Calu3 (cell line): ENCODE results near the gene APBA2. TPM values are rescaled to one million over a fixed set of nuclear protein-coding genes. Genes with fewer than 3 reads are reported as not detected.
"Not testable (repeated sequence)": the region's sequence is repeated elsewhere in the genome, so short reads cannot be mapped to it uniquely, and the experiment has no call there.

Experiments used
- BruUV-seq: library from RNA; stranded (reverse); fragments of 400-500 nt; replicated peaks from 2 replicates; lab custom pipeline; 2021; lab: Mats Ljungman, UMichigan
- CTCF ChIA-PET: fragments of 300-600 bp; sonication (Branson Sonifier 250); formaldehyde crosslinking; loops from one replicate; lab custom pipeline; 2022; ENCODE audit warnings: antibody characterized with exemption; lab: Charles Lee
- DNase-seq: peaks from one replicate; pipeline ENCODE4 v3.0.0; 2022
- H3K27ac Mint-ChIP-seq: one replicate; pipeline ENCODE4 v1.8.0; 2022; ENCODE audit warnings: mixed read lengths; ENCODE audit not compliant: unreplicated experiment
- H3K27me3 Mint-ChIP-seq: one replicate; pipeline ENCODE4 v1.8.0; 2022; ENCODE audit warnings: mixed read lengths; ENCODE audit not compliant: unreplicated experiment
- H3K36me3 Mint-ChIP-seq: one replicate; pipeline ENCODE4 v1.8.0; 2022; ENCODE audit warnings: mild to moderate bottlenecking, moderate library complexity, mixed read lengths; ENCODE audit not compliant: insufficient read depth, unreplicated experiment
- H3K4me1 Mint-ChIP-seq: one replicate; pipeline ENCODE4 v1.8.0; 2022; ENCODE audit warnings: mild to moderate bottlenecking, low read depth, mixed read lengths; ENCODE audit not compliant: unreplicated experiment
- H3K4me3 Mint-ChIP-seq: one replicate; pipeline ENCODE4 v1.8.0; 2022; ENCODE audit warnings: mild to moderate bottlenecking, low read depth, moderate library complexity, mixed read lengths; ENCODE audit not compliant: unreplicated experiment
- H3K9me3 Mint-ChIP-seq: one replicate; pipeline ENCODE4 v1.8.0; 2022; ENCODE audit warnings: low read depth, mixed read lengths; ENCODE audit not compliant: unreplicated experiment
- CTCF ChIP-seq: fragments of 200-600 bp; IDR thresholded peaks from one replicate; pipeline ENCODE4 v1.8.0; 2022; ENCODE audit warnings: antibody characterized with exemption; ENCODE audit not compliant: unreplicated experiment
- intact Hi-C: fragments of 100-400 bp; cut with micrococcal nuclease; formaldehyde crosslinking; loops from one replicate; pipeline ENCODE4 v1.10.0; 2022; ENCODE audit not compliant: unreplicated experiment
- total RNA-seq: library from RNA; stranded (reverse); gene quantifications from 2 replicates; pipeline ENCODE4 v1.2.3, GENCODE V29; 2022

The APBA2 gene
- total RNA-seq, 1 experiment from 2014 or later = not detected

GRCh38 chr15:29098652-29099051 is 212.9 kb downstream of the APBA2 start:
- DNase-seq = no peak
- intact Hi-C loops = no loop called here
- Mint-ChIP-seq H3K9me3 (no peaks in the 10 kb centered on the region), H3K27ac (no peak overlapping the region), H3K36me3 (no peaks in the 10 kb centered on the region), H3K4me1 (no peaks in the 10 kb centered on the region), H3K27me3 (no peaks in the 10 kb centered on the region), H3K4me3 (no peak overlapping the region)
- BruUV-seq = no TSS peak
- TF ChIP-seq CTCF = no peak
- CTCF ChIA-PET = no interaction called here

GRCh38 chr15:29099131-29099880 is 213.5 kb downstream of the APBA2 start:
- no peaks in the 10 kb centered on the region for H3K27me3 Mint-ChIP-seq
- no peaks in the 10 kb centered on the region for H3K9me3 Mint-ChIP-seq
- H3K4me3 Mint-ChIP-seq = no peak overlapping the region
- TF ChIP-seq CTCF = no peak
- no peaks in the 10 kb centered on the region for H3K4me1 Mint-ChIP-seq
- intact Hi-C loops = no loop called here
- CTCF ChIA-PET = no interaction called here
- DNase-seq = no peak
- H3K36me3 Mint-ChIP-seq = no peaks in the 10 kb centered on the region
- no TSS peak for BruUV-seq
- no peak overlapping the region for H3K27ac Mint-ChIP-seq

- Mint-ChIP-seq H3K9me3 (no peaks in the 10 kb centered on the region), H3K4me3 (no peak overlapping the region), H3K27me3 (no peaks in the 10 kb centered on the region), H3K27ac (no peak overlapping the region), H3K36me3 (no peaks in the 10 kb centered on the region), H3K4me1 (no peaks in the 10 kb centered on the region)
- CTCF ChIA-PET = no interaction called here
- intact Hi-C loops = no loop called here
- no TSS peak for BruUV-seq
- no peak for TF ChIP-seq CTCF
- no peak for DNase-seq
Measured at GRCh38 chr15:29100486-29101000, 214.8 kb downstream of the APBA2 start.

- Mint-ChIP-seq H3K9me3 (no peaks in the 10 kb centered on the region), H3K27me3 (no peaks in the 10 kb centered on the region), H3K4me1 (no peaks in the 10 kb centered on the region), H3K4me3 (no peak overlapping the region), H3K36me3 (no peaks in the 10 kb centered on the region), H3K27ac (no peak overlapping the region)
- no peak for DNase-seq
- intact Hi-C loops = no loop called here
- TF ChIP-seq CTCF = no peak
- CTCF ChIA-PET = no interaction called here
- BruUV-seq = no TSS peak
Measured at GRCh38 chr15:29101491-29101890, 215.7 kb downstream of the APBA2 start.

- H3K27ac Mint-ChIP-seq, H3K36me3 Mint-ChIP-seq, H3K4me1 Mint-ChIP-seq, H3K4me3 Mint-ChIP-seq, intact Hi-C loops, H3K27me3 Mint-ChIP-seq, BruUV-seq, CTCF ChIA-PET, H3K9me3 Mint-ChIP-seq: not testable (repeated sequence)
- DNase-seq = peak; percentile 5
Measured at GRCh38 chr15:29102173-29102794, 216.5 kb downstream of the APBA2 start.
